Tibial artery (tissue), 4 donors: ENCODE measurements around the gene PDE4B.

Experiments
- DNase-seq, 2 donors: peaks; one replicate each; pipeline ENCODE4 v3.0.0-alpha.2; 2019
- H3K27ac ChIP-seq, 2 donors: fragments of 200-600 bp; sonication (generic) in 1 of 2; 1 replicate in 1 of 2; 2 replicates in 1 of 2; pipeline ENCODE4 v1.5.1; 2018 to 2019; ENCODE audit warnings: mild to moderate bottlenecking in 1 of 2
- H3K27me3 ChIP-seq, 2 donors: fragments of 200-600 bp; sonication (generic) in 1 of 2; one replicate each; pipeline versions ENCODE4 v1.5.1 to v1.6.0; 2016 to 2019
- H3K36me3 ChIP-seq, 3 donors: fragments of 200-600 bp; sonication (generic) in 2 of 3; one replicate each; pipeline ENCODE4 v1.5.1; 2016 to 2019; ENCODE audit warnings: mild to moderate bottlenecking in 2 of 3
- H3K4me1 ChIP-seq, 4 donors: fragments of 200-600 bp; sonication (generic) in 2 of 4; 1 replicate in 3 of 4; 2 replicates in 1 of 4; pipeline ENCODE4 v1.5.1; 2016 to 2019
- H3K4me3 ChIP-seq, 2 donors: fragments of 200-600 bp; sonication (generic) in 1 of 2; 1 replicate in 1 of 2; 2 replicates in 1 of 2; pipeline ENCODE4 v1.5.1; 2018 to 2019; ENCODE audit warnings: mild to moderate bottlenecking in 2 of 2
- H3K9me3 ChIP-seq, 3 donors: fragments of 200-600 bp; sonication (generic) in 1 of 3; one replicate each; pipeline ENCODE4 v1.5.1; 2016 to 2019
- intact Hi-C: fragments of 100-400 bp; cut with DNase I; formaldehyde crosslinking; loops from one replicate; pipeline ENCODE4 v1.15.0; 2023; ENCODE audit warnings: low total_unique reads
- TF ChIP-seq, protein P1 (sequence below), 2 experiments: fragments of 200-600 bp in 1 of 2; fragments of 450-650 bp in 1 of 2; IDR thresholded peaks; one replicate each; pipeline ENCODE4 v1.5.1; 2017 to 2019; ENCODE audit warnings: antibody characterized with exemption in 2 of 2, mild to moderate bottlenecking in 1 of 2, moderate library complexity in 1 of 2

Gene PDE4B

DNA sequence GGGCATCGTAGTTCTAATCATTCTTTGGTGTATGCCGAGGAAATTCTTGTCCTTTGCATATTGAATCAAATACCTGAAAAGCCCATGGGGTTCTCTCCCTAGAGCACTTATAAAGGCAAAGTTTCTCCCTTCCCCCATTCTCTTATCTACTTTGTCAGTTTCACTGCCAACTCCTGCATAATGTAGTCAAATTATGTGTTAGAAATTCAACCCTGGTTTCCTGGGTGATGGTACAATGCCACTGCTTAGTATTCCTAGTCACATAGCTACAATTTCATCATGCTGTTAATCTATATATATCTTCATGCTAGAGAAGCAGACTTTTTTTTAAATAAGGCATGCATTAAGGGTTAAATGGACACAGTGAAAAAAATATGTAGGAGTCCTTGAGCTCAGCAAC is 119.0 kb downstream of the PDE4B start:
- Histone ChIP-seq H3K27ac (no peak overlapping the region), H3K4me3 (no peak overlapping the region), H3K4me1 (no peaks in the 10 kb centered on the region), H3K36me3 (no peaks in the 10 kb centered on the region), H3K9me3 (no peaks in the 10 kb centered on the region), H3K27me3 (no peaks in the 10 kb centered on the region)
- TF ChIP-seq, protein P1, sequence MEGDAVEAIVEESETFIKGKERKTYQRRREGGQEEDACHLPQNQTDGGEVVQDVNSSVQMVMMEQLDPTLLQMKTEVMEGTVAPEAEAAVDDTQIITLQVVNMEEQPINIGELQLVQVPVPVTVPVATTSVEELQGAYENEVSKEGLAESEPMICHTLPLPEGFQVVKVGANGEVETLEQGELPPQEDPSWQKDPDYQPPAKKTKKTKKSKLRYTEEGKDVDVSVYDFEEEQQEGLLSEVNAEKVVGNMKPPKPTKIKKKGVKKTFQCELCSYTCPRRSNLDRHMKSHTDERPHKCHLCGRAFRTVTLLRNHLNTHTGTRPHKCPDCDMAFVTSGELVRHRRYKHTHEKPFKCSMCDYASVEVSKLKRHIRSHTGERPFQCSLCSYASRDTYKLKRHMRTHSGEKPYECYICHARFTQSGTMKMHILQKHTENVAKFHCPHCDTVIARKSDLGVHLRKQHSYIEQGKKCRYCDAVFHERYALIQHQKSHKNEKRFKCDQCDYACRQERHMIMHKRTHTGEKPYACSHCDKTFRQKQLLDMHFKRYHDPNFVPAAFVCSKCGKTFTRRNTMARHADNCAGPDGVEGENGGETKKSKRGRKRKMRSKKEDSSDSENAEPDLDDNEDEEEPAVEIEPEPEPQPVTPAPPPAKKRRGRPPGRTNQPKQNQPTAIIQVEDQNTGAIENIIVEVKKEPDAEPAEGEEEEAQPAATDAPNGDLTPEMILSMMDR (IDR thresholded peaks at IDR 0.05): no peak
- no peak for DNase-seq
- intact Hi-C loops: no loop called here

DNA sequence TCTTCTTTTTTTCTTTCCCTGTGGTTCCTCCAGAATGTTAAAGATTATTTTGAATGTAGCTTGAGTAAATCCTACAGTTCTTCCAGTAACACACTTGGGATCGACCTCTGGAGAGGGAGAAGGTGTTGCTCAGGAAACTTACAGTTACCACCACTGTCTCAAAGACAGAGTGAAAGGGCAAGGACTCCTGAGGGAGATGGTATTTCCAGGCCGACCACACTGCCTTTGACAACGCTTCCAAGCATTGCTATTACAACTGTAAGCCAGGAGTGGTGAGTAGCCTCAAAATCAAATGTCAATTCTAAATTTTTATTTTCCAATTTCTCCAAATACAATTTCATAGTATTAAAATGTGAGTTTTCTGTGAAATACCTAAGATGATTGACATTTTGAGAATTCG is 125.9 kb downstream of the PDE4B start:
- no peak for DNase-seq
- TF ChIP-seq, protein P1 (IDR thresholded peaks at IDR 0.05): no peak
- intact Hi-C loops: no loop called here

DNA sequence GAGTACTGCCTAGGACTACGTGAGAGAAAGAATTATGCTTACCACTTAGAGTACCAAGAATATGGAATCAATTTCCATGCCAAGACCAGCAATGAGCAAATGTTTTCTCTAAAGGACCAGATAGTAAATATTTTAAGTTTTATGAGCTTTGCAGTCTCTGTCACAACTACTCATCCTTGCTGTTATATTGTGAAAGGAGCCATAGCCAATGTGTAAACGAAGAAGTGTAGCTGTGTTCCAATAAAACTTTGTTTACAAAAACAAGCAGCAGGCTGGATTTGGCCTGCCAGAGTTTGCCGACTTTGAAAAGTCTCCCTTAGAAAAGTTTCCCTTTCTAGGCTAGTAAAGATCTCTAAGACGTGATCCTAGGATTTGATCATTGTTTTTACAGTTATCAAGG is 128.8 kb downstream of the PDE4B start:
- DNase-seq: no peak
- intact Hi-C loops: no loop called here
- H3K36me3 ChIP-seq: no peaks in the 10 kb centered on the region
- H3K4me1 ChIP-seq: no peaks in the 10 kb centered on the region
- H3K4me3 ChIP-seq: no peak overlapping the region
- H3K27me3 ChIP-seq: no peaks in the 10 kb centered on the region
- H3K9me3 ChIP-seq: no peaks in the 10 kb centered on the region
- TF ChIP-seq, protein P1 (IDR thresholded peaks at IDR 0.05): no peak
- H3K27ac ChIP-seq: no peak overlapping the region

More for the DNA sequence above, 125.9 kb downstream of the PDE4B start:
- H3K4me1 ChIP-seq: no peaks in the 10 kb centered on the region
- no peak overlapping the region for H3K4me3 ChIP-seq
- no peaks in the 10 kb centered on the region for H3K36me3 ChIP-seq
- H3K9me3 ChIP-seq: no peaks in the 10 kb centered on the region
- H3K27ac ChIP-seq: no peak overlapping the region
- no peaks in the 10 kb centered on the region for H3K27me3 ChIP-seq

DNA sequence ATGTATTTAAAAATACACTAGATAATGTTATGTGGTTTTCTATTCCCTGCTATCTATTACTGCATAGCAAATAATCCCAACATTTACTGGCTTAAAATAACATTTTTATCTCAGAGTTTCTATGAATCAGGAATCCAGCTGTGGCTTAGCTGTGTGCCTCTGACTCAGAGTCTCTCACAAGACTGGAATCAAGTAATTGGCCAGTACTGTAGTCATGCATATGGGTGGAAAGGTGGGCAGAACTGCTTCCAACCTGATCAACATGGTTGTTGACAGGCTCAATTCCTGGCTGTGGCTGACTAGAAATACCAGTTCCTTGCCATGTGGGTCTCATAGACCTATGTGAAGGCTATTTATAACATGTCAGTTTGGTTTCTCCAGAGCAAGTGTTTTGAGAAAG is 131.8 kb downstream of the PDE4B start:
- intact Hi-C loops: no loop called here
- Histone ChIP-seq H3K9me3 (no peaks in the 10 kb centered on the region), H3K36me3 (no peaks in the 10 kb centered on the region), H3K27me3 (no peaks in the 10 kb centered on the region), H3K27ac (no peak overlapping the region), H3K4me1 (no peaks in the 10 kb centered on the region), H3K4me3 (no peak overlapping the region)
- TF ChIP-seq, protein P1 (IDR thresholded peaks at IDR 0.05): no peak
- DNase-seq: no peak

DNA sequence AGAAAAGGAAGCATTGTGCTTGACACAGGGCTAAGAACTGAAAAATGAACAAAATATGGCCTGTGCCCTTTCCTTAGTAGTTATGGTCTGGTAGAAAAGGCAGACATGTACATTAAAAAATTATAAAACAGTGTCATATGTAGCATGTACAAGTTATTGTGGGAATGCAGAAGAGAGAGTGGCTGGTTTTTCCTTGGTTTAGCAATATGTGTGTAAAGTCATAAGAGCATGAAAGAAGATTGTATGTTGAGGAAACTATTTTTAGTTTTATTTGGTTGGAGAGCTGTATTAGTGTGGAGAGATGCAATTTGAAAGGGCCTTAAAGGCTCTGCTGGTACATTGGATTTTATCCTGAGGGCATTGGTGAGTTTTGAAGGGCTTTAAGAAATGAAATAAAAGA is 145.8 kb downstream of the PDE4B start:
- no peak overlapping the region for H3K4me3 ChIP-seq
- no peak overlapping the region for H3K27ac ChIP-seq
- no peaks in the 10 kb centered on the region for H3K36me3 ChIP-seq
- DNase-seq: no peak
- H3K4me1 ChIP-seq: no peaks in the 10 kb centered on the region
- TF ChIP-seq, protein P1 (IDR thresholded peaks at IDR 0.05): no peak
- H3K9me3 ChIP-seq: no peaks in the 10 kb centered on the region
- H3K27me3 ChIP-seq: no peaks in the 10 kb centered on the region
- intact Hi-C loops: no loop called here

DNA sequence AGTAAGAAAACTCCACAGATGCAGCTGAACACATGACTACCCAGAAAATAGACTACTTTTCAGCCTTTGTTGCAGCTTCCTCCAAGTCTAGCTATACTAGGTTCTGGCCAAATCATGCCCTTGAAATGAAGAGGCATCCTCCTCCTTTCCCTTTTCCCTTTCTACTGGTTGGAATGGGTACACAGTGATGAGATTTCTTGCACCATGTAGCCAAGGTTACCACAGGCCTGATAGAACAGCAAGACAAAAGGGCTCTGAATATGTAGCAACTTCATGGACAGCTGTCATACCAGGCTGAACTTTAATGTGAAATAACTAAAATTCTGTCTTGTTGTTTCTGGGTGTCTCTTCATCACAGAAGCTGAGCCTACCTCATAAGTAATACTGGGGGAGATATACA is 146.5 kb downstream of the PDE4B start:
- Histone ChIP-seq H3K27me3 (no peaks in the 10 kb centered on the region), H3K4me3 (no peak overlapping the region), H3K27ac (no peak overlapping the region), H3K36me3 (no peaks in the 10 kb centered on the region), H3K4me1 (no peaks in the 10 kb centered on the region), H3K9me3 (no peaks in the 10 kb centered on the region)
- no peak for DNase-seq
- intact Hi-C loops: no loop called here
- TF ChIP-seq, protein P1 (IDR thresholded peaks at IDR 0.05): no peak
